HEK293 (cell line): ENCODE data around the gene TEAD1.

Source experiments
- CTCF ChIA-PET: fragments of 350-600 bp; formaldehyde crosslinking; extraction: SDS; loops from one replicate; lab custom pipeline; 2021; ENCODE audit warnings: antibody characterized with exemption; lab: Yijun Ruan, JAX
- POLR2A ChIA-PET: fragments of 300-600 bp; formaldehyde crosslinking; extraction: SDS; loops from one replicate; lab custom pipeline; 2020; ENCODE audit warnings: antibody characterized with exemption, inconsistent platforms; lab: Yijun Ruan, JAX
- H3K27ac ChIP-seq: fragments of 200-500 bp; sonication (Bioruptor generic); 2 replicates; pipeline ENCODE4 v1.5.1; 2014; ENCODE audit warnings: low read depth, low read length, control low read depth, inconsistent platforms; ENCODE audit errors: extremely low read depth
- H3K36me3 ChIP-seq, 2 experiments: fragments of 200-500 bp in 1 of 2; sonication (Bioruptor generic) in 1 of 2; 1 replicate in 1 of 2; 2 replicates in 1 of 2; pipeline ENCODE4 v1.5.1; 2014 to 2017; ENCODE audit warnings: inconsistent platforms in 2 of 2, low read length in 2 of 2; ENCODE audit not compliant: control insufficient read depth in 2 of 2, insufficient read depth in 1 of 2
- H3K4me1 ChIP-seq: fragments of 200-500 bp; sonication (Bioruptor generic); 2 replicates; pipeline ENCODE4 v1.5.1; 2014; ENCODE audit warnings: mild to moderate bottlenecking, low read length, inconsistent platforms; ENCODE audit not compliant: control insufficient read depth, insufficient read depth
- H3K4me3 ChIP-seq: 2 replicates; pipeline ENCODE4 v1.5.1; 2011; ENCODE audit warnings: low read depth, mild to moderate bottlenecking, control low read depth, low read length, moderate library complexity
- H3K9me3 ChIP-seq: fragments of 200-500 bp; sonication (Bioruptor generic); 2 replicates; pipeline ENCODE4 v1.5.1; 2014; ENCODE audit warnings: low read depth, low read length, inconsistent platforms; ENCODE audit not compliant: control insufficient read depth, insufficient read depth
- BCL11A ChIP-seq: fragments of 450-650 bp; formaldehyde crosslinking; IDR thresholded peaks from 2 replicates; pipeline ENCODE4 v1.5.1; 2016; ENCODE audit warnings: low read depth, missing biosample characterization, missing genetic modification characterization
- BCL11B ChIP-seq: fragments of 450-650 bp; formaldehyde crosslinking; IDR thresholded peaks from 2 replicates; pipeline ENCODE4 v1.5.1; 2016; ENCODE audit warnings: low read depth, missing biosample characterization, missing genetic modification characterization
- ELK4 ChIP-seq: IDR thresholded peaks from 2 replicates; pipeline ENCODE4 v1.6.1; 2011; ENCODE audit warnings: mild to moderate bottlenecking, low read depth, low read length, borderline replicate concordance
- MEIS1 ChIP-seq: sonication (generic); formaldehyde crosslinking; IDR thresholded peaks from 2 replicates; pipeline ENCODE4 v1.8.1; 2022; ENCODE audit warnings: missing genetic modification reagents, mild to moderate bottlenecking, borderline replicate concordance
- RBAK ChIP-seq: fragments of 450-650 bp; formaldehyde crosslinking; IDR thresholded peaks from 2 replicates; pipeline ENCODE4 v1.5.1; 2016; ENCODE audit warnings: missing biosample characterization, missing genetic modification characterization
- TCF7L2 ChIP-seq: IDR thresholded peaks from 2 replicates; pipeline ENCODE4 v1.6.1; 2011; ENCODE audit warnings: low read depth, mild to moderate bottlenecking, inconsistent platforms, low read length, moderate library complexity, borderline replicate concordance
- TRIM28 ChIP-seq: IDR thresholded peaks from 2 replicates; pipeline ENCODE4 v1.6.1; 2011; ENCODE audit warnings: low read length, control low read depth, borderline replicate concordance
- ZBTB7A ChIP-seq: fragments of 450-650 bp; formaldehyde crosslinking; IDR thresholded peaks from 2 replicates; pipeline ENCODE4 v1.5.1; 2016; ENCODE audit warnings: low read depth, missing biosample characterization, missing genetic modification characterization
- ZNF10 ChIP-seq: fragments of 450-650 bp; formaldehyde crosslinking; IDR thresholded peaks from 2 replicates; pipeline ENCODE4 v1.5.1; 2017; ENCODE audit warnings: missing biosample characterization, missing genetic modification characterization
- ZNF132 ChIP-seq: fragments of 450-650 bp; formaldehyde crosslinking; IDR thresholded peaks from 2 replicates; pipeline ENCODE4 v1.5.1; 2017; ENCODE audit warnings: missing biosample characterization, missing genetic modification characterization, borderline replicate concordance
- ZNF175 ChIP-seq: fragments of 450-650 bp; formaldehyde crosslinking; IDR thresholded peaks from 2 replicates; pipeline ENCODE4 v1.5.1; 2016; ENCODE audit warnings: missing biosample characterization, missing genetic modification characterization
- ZNF18 ChIP-seq: fragments of 450-650 bp; formaldehyde crosslinking; IDR thresholded peaks from 2 replicates; pipeline ENCODE4 v1.5.1; 2016; ENCODE audit warnings: missing biosample characterization, missing genetic modification characterization
- ZNF248 ChIP-seq: fragments of 450-650 bp; formaldehyde crosslinking; IDR thresholded peaks from 2 replicates; pipeline ENCODE4 v1.5.1; 2017; ENCODE audit warnings: missing biosample characterization, missing genetic modification characterization
- ZNF354C ChIP-seq: fragments of 450-650 bp; formaldehyde crosslinking; IDR thresholded peaks from 2 replicates; pipeline ENCODE4 v1.5.1; 2016; ENCODE audit warnings: missing biosample characterization, missing genetic modification characterization, low read depth, borderline replicate concordance
- ZNF558 ChIP-seq: fragments of 450-650 bp; formaldehyde crosslinking; IDR thresholded peaks from 2 replicates; pipeline ENCODE4 v1.5.1; 2016; ENCODE audit warnings: missing biosample characterization, missing genetic modification characterization
- ZNF580 ChIP-seq: fragments of 450-650 bp; formaldehyde crosslinking; IDR thresholded peaks from 2 replicates; pipeline ENCODE4 v1.5.1; 2016; ENCODE audit warnings: missing biosample characterization, missing genetic modification characterization
- ZNF654 ChIP-seq: fragments of 450-650 bp; formaldehyde crosslinking; IDR thresholded peaks from 2 replicates; pipeline ENCODE4 v1.5.1; 2016; ENCODE audit warnings: low read depth, missing biosample characterization, missing genetic modification characterization
- ZNF677 ChIP-seq: fragments of 450-650 bp; IDR thresholded peaks from 2 replicates; pipeline ENCODE4 v1.5.0; 2018; ENCODE audit warnings: missing biosample characterization, mild to moderate bottlenecking, missing genetic modification characterization, moderate library complexity
- ZNF843 ChIP-seq: fragments of 450-650 bp; formaldehyde crosslinking; IDR thresholded peaks from 2 replicates; pipeline ENCODE4 v1.5.1; 2016; ENCODE audit warnings: missing biosample characterization, missing genetic modification characterization
- ZXDB ChIP-seq: fragments of 450-650 bp; formaldehyde crosslinking; IDR thresholded peaks from 2 replicates; pipeline ENCODE4 v1.5.1; 2016; ENCODE audit warnings: missing biosample characterization, missing genetic modification characterization
- TF ChIP-seq, protein P1 (sequence below): fragments of 450-650 bp; formaldehyde crosslinking; IDR thresholded peaks from 2 replicates; pipeline ENCODE4 v1.5.1; 2016; ENCODE audit warnings: missing biosample characterization, missing genetic modification characterization
- TF ChIP-seq, protein P2 (sequence below): fragments of 450-650 bp; IDR thresholded peaks from 2 replicates; pipeline ENCODE4 v1.5.1; 2018; ENCODE audit warnings: missing biosample characterization, missing genetic modification characterization
- TF ChIP-seq, protein P3 (sequence below): fragments of 450-650 bp; formaldehyde crosslinking; optimal IDR thresholded peaks from 2 replicates; pipeline ENCODE3; 2016; ENCODE audit warnings: missing biosample characterization, mild to moderate bottlenecking, missing genetic modification characterization
- TF ChIP-seq, protein P4 (sequence below): fragments of 450-650 bp; formaldehyde crosslinking; IDR thresholded peaks from 2 replicates; pipeline ENCODE4 v1.5.1; 2016; ENCODE audit warnings: missing biosample characterization, missing genetic modification characterization

TEAD1 gene

DNA sequence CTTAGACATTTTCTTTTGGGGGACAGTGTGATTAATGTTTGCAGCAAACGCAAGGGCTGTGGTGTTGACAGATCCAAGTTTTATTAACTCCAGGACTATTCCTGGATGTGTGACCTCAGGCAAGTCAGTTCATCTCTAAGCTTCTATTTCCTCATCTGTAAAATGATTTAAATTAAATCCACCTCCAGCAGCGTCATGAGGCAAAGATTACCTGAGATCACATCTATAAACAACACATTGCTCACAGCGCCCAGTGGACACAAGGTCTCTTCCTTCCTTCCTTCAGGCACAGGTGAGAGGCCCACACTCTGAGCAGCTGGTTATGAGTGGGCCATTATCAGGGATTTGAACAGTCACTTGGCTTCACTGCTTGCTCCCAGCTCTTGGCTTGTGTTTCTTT, 223.6 kb downstream of the TEAD1 start:
- Histone ChIP-seq H3K4me3 (no peak overlapping the region), H3K9me3 (no peaks in the 10 kb centered on the region), H3K27ac (no peak overlapping the region), H3K36me3 (peaks cover 0 to 60% of the 10 kb centered on the region in 2 experiments; a peak in 1 of 3 replicates), H3K4me1 (no peaks in the 10 kb centered on the region)
- POLR2A ChIA-PET = no interaction called here
- CTCF ChIA-PET = interaction anchor here (0.6 to 3.0 kb wide), 2 partner anchors 13 to 567 kb away, joined by 3 to 28 read pairs; no protein-coding TSS in a partner anchor
- TF ChIP-seq TRIM28 = no peak
- TF ChIP-seq ZNF843 (tag by site-specific recombination) = no peak
- TF ChIP-seq, protein P1, sequence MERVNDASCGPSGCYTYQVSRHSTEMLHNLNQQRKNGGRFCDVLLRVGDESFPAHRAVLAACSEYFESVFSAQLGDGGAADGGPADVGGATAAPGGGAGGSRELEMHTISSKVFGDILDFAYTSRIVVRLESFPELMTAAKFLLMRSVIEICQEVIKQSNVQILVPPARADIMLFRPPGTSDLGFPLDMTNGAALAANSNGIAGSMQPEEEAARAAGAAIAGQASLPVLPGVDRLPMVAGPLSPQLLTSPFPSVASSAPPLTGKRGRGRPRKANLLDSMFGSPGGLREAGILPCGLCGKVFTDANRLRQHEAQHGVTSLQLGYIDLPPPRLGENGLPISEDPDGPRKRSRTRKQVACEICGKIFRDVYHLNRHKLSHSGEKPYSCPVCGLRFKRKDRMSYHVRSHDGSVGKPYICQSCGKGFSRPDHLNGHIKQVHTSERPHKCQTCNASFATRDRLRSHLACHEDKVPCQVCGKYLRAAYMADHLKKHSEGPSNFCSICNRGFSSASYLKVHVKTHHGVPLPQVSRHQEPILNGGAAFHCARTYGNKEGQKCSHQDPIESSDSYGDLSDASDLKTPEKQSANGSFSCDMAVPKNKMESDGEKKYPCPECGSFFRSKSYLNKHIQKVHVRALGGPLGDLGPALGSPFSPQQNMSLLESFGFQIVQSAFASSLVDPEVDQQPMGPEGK = no peak
- no peak for TF ChIP-seq ZNF18 (tag by site-specific recombination)
- no peak for TF ChIP-seq BCL11B (tag by site-specific recombination)
- TF ChIP-seq RBAK (tag by site-specific recombination) = no peak
- no peak for TF ChIP-seq ZNF677 (tag by site-specific recombination)
- TF ChIP-seq ELK4 = no peak
- no peak for TF ChIP-seq ZXDB (tag by site-specific recombination)
- no peak for TF ChIP-seq BCL11A

- no peak overlapping the region for H3K27ac ChIP-seq
- POLR2A ChIA-PET = no interaction called here
- TF ChIP-seq ZNF175 (no peak), MEIS1 (CRISPR knock-in tag) (no peak), ZNF354C (tag by site-specific recombination) (no peak), ZBTB7A (no peak), BCL11B (tag by site-specific recombination) (no peak), ZNF132 (no peak), ZNF248 (no peak), ZNF10 (tag by site-specific recombination) (no peak), ZNF558 (tag by site-specific recombination) (no peak), TCF7L2 (no peak), ZNF654 (tag by site-specific recombination) (no peak), ZNF580 (tag by site-specific recombination) (no peak)
- TF ChIP-seq, protein P2, sequence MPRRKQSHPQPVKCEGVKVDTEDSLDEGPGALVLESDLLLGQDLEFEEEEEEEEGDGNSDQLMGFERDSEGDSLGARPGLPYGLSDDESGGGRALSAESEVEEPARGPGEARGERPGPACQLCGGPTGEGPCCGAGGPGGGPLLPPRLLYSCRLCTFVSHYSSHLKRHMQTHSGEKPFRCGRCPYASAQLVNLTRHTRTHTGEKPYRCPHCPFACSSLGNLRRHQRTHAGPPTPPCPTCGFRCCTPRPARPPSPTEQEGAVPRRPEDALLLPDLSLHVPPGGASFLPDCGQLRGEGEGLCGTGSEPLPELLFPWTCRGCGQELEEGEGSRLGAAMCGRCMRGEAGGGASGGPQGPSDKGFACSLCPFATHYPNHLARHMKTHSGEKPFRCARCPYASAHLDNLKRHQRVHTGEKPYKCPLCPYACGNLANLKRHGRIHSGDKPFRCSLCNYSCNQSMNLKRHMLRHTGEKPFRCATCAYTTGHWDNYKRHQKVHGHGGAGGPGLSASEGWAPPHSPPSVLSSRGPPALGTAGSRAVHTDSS (tag by site-specific recombination) = no peak
- TF ChIP-seq, protein P3, sequence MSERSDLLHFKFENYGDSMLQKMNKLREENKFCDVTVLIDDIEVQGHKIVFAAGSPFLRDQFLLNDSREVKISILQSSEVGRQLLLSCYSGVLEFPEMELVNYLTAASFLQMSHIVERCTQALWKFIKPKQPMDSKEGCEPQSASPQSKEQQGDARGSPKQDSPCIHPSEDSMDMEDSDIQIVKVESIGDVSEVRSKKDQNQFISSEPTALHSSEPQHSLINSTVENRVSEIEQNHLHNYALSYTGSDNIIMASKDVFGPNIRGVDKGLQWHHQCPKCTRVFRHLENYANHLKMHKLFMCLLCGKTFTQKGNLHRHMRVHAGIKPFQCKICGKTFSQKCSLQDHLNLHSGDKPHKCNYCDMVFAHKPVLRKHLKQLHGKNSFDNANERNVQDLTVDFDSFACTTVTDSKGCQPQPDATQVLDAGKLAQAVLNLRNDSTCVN = no peak
- TF ChIP-seq, protein P4, sequence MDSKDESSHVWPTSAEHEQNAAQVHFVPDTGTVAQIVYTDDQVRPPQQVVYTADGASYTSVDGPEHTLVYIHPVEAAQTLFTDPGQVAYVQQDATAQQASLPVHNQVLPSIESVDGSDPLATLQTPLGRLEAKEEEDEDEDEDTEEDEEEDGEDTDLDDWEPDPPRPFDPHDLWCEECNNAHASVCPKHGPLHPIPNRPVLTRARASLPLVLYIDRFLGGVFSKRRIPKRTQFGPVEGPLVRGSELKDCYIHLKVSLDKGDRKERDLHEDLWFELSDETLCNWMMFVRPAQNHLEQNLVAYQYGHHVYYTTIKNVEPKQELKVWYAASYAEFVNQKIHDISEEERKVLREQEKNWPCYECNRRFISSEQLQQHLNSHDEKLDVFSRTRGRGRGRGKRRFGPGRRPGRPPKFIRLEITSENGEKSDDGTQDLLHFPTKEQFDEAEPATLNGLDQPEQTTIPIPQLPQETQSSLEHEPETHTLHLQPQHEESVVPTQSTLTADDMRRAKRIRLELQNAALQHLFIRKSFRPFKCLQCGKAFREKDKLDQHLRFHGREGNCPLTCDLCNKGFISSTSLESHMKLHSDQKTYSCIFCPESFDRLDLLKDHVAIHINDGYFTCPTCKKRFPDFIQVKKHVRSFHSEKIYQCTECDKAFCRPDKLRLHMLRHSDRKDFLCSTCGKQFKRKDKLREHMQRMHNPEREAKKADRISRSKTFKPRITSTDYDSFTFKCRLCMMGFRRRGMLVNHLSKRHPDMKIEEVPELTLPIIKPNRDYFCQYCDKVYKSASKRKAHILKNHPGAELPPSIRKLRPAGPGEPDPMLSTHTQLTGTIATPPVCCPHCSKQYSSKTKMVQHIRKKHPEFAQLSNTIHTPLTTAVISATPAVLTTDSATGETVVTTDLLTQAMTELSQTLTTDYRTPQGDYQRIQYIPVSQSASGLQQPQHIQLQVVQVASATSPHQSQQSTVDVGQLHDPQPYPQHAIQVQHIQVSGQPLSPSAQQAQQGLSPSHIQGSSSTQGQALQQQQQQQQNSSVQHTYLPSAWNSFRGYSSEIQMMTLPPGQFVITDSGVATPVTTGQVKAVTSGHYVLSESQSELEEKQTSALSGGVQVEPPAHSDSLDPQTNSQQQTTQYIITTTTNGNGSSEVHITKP = no peak
These were observed 226.3 kb downstream of the TEAD1 start for GRCh38 chr11:12900496-12900895.

More at GRCh38 chr11:12900496-12900895, 226.3 kb downstream of the TEAD1 start:
- CTCF ChIA-PET = interaction anchor here (0.6 to 0.8 kb wide), 3 partner anchors 14 to 593 kb away, joined by 3 to 4 read pairs (median 3); no protein-coding TSS in a partner anchor
- no peak overlapping the region for H3K4me3 ChIP-seq
- no peaks in the 10 kb centered on the region for H3K4me1 ChIP-seq
- H3K9me3 ChIP-seq = no peaks in the 10 kb centered on the region
- H3K36me3 ChIP-seq = peaks cover 0 to 52% of the 10 kb centered on the region in 2 experiments; a peak in 1 of 3 replicates
